Measurements from ENCODE around the gene TBC1D22A.

DNA sequence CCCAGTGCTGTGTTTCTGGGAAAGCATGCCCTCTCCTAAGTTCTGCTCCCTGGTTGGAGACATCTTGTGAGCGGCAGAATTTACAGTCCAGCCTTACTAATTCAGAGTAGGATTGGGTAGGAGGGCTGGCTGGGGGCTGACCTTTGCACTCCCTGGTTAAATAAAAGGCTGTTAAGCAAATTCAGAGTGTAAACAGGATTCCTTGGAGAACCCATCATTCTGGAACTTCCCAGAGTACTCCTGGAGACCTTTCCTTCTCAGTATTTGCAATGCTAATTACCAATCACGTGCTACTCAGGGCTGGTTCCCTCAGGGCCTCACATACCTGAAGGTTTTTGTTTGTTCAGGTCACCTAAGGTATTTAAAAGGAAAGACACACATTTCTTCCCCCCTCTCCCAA lies 340.2 kb downstream of the TBC1D22A start:
- TF ChIP-seq EZH2 (optimal IDR thresholded peaks at IDR 0.05; ENCODE audit: low read depth, low read length) = no peak
- TF ChIP-seq, protein P1, sequence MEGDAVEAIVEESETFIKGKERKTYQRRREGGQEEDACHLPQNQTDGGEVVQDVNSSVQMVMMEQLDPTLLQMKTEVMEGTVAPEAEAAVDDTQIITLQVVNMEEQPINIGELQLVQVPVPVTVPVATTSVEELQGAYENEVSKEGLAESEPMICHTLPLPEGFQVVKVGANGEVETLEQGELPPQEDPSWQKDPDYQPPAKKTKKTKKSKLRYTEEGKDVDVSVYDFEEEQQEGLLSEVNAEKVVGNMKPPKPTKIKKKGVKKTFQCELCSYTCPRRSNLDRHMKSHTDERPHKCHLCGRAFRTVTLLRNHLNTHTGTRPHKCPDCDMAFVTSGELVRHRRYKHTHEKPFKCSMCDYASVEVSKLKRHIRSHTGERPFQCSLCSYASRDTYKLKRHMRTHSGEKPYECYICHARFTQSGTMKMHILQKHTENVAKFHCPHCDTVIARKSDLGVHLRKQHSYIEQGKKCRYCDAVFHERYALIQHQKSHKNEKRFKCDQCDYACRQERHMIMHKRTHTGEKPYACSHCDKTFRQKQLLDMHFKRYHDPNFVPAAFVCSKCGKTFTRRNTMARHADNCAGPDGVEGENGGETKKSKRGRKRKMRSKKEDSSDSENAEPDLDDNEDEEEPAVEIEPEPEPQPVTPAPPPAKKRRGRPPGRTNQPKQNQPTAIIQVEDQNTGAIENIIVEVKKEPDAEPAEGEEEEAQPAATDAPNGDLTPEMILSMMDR (IDR thresholded peaks at IDR 0.05; ENCODE audit: low read length) = no peak
